HG02852 (cell line): Measurements from ENCODE around the gene RNASEH2A.
"Not testable (repeated sequence)": the region's sequence is repeated elsewhere in the genome, so short reads cannot be mapped to it uniquely, and the experiment has no call there.

Source experiments
- ATAC-seq: cut with Tn5 transposase; IDR thresholded peaks from one replicate; pipeline ENCODE4 v1.9.1; 2021; ENCODE audit warnings: mild to moderate bottlenecking, moderate library complexity; ENCODE audit not compliant: unreplicated experiment

The RNASEH2A gene

GRCh38 chr19:12793290-12794195 is 12.8 kb upstream of the RNASEH2A start:
- peak; percentile 23 for ATAC-seq

- ATAC-seq: no peak
These were observed 12.0 kb upstream of the RNASEH2A start for GRCh38 chr19:12794196-12794941.

- no peak for ATAC-seq
These were observed 11.4 kb upstream of the RNASEH2A start for GRCh38 chr19:12794971-12795381.

GRCh38 chr19:12796146-12797071 is 10.0 kb upstream of the RNASEH2A start:
- no peak for ATAC-seq

GRCh38 chr19:12797141-12797587 is 9.2 kb upstream of the RNASEH2A start:
- no peak for ATAC-seq

- ATAC-seq: not testable (repeated sequence)
These were observed 8.8 kb upstream of the RNASEH2A start for GRCh38 chr19:12797607-12798006.

- no peak for ATAC-seq
These were observed 6.5 kb upstream of the RNASEH2A start for GRCh38 chr19:12799742-12800465.

- no peak for ATAC-seq
These were observed 6.0 kb upstream of the RNASEH2A start for GRCh38 chr19:12800466-12800770.

GRCh38 chr19:12800923-12801465 is 5.4 kb upstream of the RNASEH2A start:
- no peak for ATAC-seq

- ATAC-seq: no peak
These were observed 4.7 kb upstream of the RNASEH2A start, which contains the start of the genes PRDX2 and THSD8 for GRCh38 chr19:12801466-12802266. TSS of gene PRDX2 (minus strand) at chr19:12801800. CDS start at chr19:12801261, 539 bp downstream. TSS of gene THSD8 (plus strand) at chr19:12802069. CDS start at chr19:12802072, 3 bp downstream.

GRCh38 chr19:12802267-12803106 is 3.9 kb upstream of the RNASEH2A start:
- ATAC-seq: no peak

- no peak for ATAC-seq
These were observed 2.3 kb upstream of the RNASEH2A start for GRCh38 chr19:12804051-12804450.

- ATAC-seq: no peak
These were observed 8.7 kb downstream of the RNASEH2A start for GRCh38 chr19:12815088-12815487.

- ATAC-seq: not testable (repeated sequence)
These were observed 10.8 kb downstream of the RNASEH2A start for GRCh38 chr19:12817188-12817587.

GRCh38 chr19:12817810-12818209 is 11.4 kb downstream of the RNASEH2A start:
- ATAC-seq: not testable (repeated sequence)

- no peak for ATAC-seq
These were observed 15.4 kb downstream of the RNASEH2A start for GRCh38 chr19:12821761-12822160.

GRCh38 chr19:12825254-12826131 is 19.1 kb downstream of the RNASEH2A start:
- no peak for ATAC-seq
